ENCODE measurements around the gene PPA1. TPM values are rescaled to one million over a fixed set of nuclear protein-coding genes. Genes with fewer than 3 reads are reported as not detected.
"Not testable (repeated sequence)": the region's sequence is repeated elsewhere in the genome, so short reads cannot be mapped to it uniquely, and the experiment has no call there.

Gene PPA1
- total RNA-seq, 1 experiment from 2014 or later: 199 TPM

GRCh38 chr10:70265032-70265689, 31.9 kb upstream of the PPA1 start:
- Histone ChIP-seq H3K4me3 (no peak overlapping the region), H3K27me3 (replicated peaks) (no peaks in the 10 kb centered on the region), H3K9me3 (replicated peaks) (no peaks in the 10 kb centered on the region; the same call in 1 of the 2 replicates), H3K36me3 (no peaks in the 10 kb centered on the region), H3K4me1 (replicated peaks) (peaks cover 20% of the 10 kb centered on the region), H3K27ac (no peak overlapping the region)
- DNase-seq (ENCODE audit: low read depth in 1 of 2, low spot score in 2 of 2): no peak

GRCh38 chr10:70260734-70261133, 27.5 kb upstream of the PPA1 start:
- Histone ChIP-seq H3K4me1 (replicated peaks) (peaks cover 16% of the 10 kb centered on the region), H3K36me3 (no peaks in the 10 kb centered on the region), H3K9me3 (replicated peaks) (no peaks in the 10 kb centered on the region), H3K27ac (no peak overlapping the region), H3K27me3 (replicated peaks) (no peaks in the 10 kb centered on the region), H3K4me3 (no peak overlapping the region)
- no peak for DNase-seq (ENCODE audit: low read depth in 1 of 2, low spot score in 2 of 2)

- no peak overlapping the region for H3K4me3 ChIP-seq
- H3K9me3 ChIP-seq (replicated peaks): no peaks in the 10 kb centered on the region
- no peaks in the 10 kb centered on the region for H3K27me3 ChIP-seq (replicated peaks)
- peaks cover 21% of the 10 kb centered on the region for H3K4me1 ChIP-seq (replicated peaks)
- no peaks in the 10 kb centered on the region for H3K36me3 ChIP-seq
- no peak overlapping the region for H3K27ac ChIP-seq
- no peak for DNase-seq (ENCODE audit: low read depth in 1 of 2, low spot score in 2 of 2)
Observed at GRCh38 chr10:70260259-70260658, 27.0 kb upstream of the PPA1 start.

- no peaks in the 10 kb centered on the region for H3K27me3 ChIP-seq (replicated peaks)
- H3K9me3 ChIP-seq (replicated peaks): no peaks in the 10 kb centered on the region
- peaks cover 21% of the 10 kb centered on the region for H3K4me1 ChIP-seq (replicated peaks)
- no peaks in the 10 kb centered on the region for H3K36me3 ChIP-seq
- H3K4me3 ChIP-seq: no peak overlapping the region
- no peak for DNase-seq (ENCODE audit: low read depth in 1 of 2, low spot score in 2 of 2)
- no peak overlapping the region for H3K27ac ChIP-seq
Observed at GRCh38 chr10:70258216-70258615, 25.0 kb upstream of the PPA1 start.

- H3K4me1 ChIP-seq (replicated peaks): peaks cover 20% of the 10 kb centered on the region
- H3K27me3 ChIP-seq (replicated peaks); DNase-seq (ENCODE audit: low read depth in 1 of 2, low spot score in 2 of 2); H3K9me3 ChIP-seq (replicated peaks); H3K36me3 ChIP-seq; H3K27ac ChIP-seq; H3K4me3 ChIP-seq: not testable (repeated sequence)
Observed at GRCh38 chr10:70257816-70258215, 24.6 kb upstream of the PPA1 start.

GRCh38 chr10:70256463-70256862, 23.2 kb upstream of the PPA1 start:
- Histone ChIP-seq H3K36me3 (no peaks in the 10 kb centered on the region), H3K4me3 (no peak overlapping the region), H3K9me3 (replicated peaks) (no peaks in the 10 kb centered on the region), H3K27me3 (replicated peaks) (no peaks in the 10 kb centered on the region), H3K27ac (no peak overlapping the region), H3K4me1 (replicated peaks) (peaks cover 20% of the 10 kb centered on the region)
- no peak for DNase-seq (ENCODE audit: low read depth in 1 of 2, low spot score in 2 of 2)

GRCh38 chr10:70255329-70256299, 22.4 kb upstream of the PPA1 start:
- no peaks in the 10 kb centered on the region for H3K27me3 ChIP-seq (replicated peaks)
- peak; percentile 55 to 58 for DNase-seq (ENCODE audit: low read depth in 1 of 2, low spot score in 2 of 2)
- H3K4me1 ChIP-seq (replicated peaks): peaks cover 20% of the 10 kb centered on the region
- no peaks in the 10 kb centered on the region for H3K36me3 ChIP-seq
- no peak overlapping the region for H3K4me3 ChIP-seq
- H3K9me3 ChIP-seq (replicated peaks): no peaks in the 10 kb centered on the region
- H3K27ac ChIP-seq: no peak overlapping the region

GRCh38 chr10:70254778-70255328, 21.6 kb upstream of the PPA1 start:
- H3K27ac ChIP-seq: no peak overlapping the region
- no peaks in the 10 kb centered on the region for H3K27me3 ChIP-seq (replicated peaks)
- H3K9me3 ChIP-seq (replicated peaks): 0 out of 2 replicates have a peak, but pooled peaks cover 3% of the 10 kb centered on the region
- H3K4me1 ChIP-seq (replicated peaks): peaks cover 20% of the 10 kb centered on the region
- no peaks in the 10 kb centered on the region for H3K36me3 ChIP-seq
- H3K4me3 ChIP-seq: no peak overlapping the region
- no peak for DNase-seq (ENCODE audit: low read depth in 1 of 2, low spot score in 2 of 2)

- DNase-seq (ENCODE audit: low read depth in 1 of 2, low spot score in 2 of 2): no peak
- H3K27me3 ChIP-seq (replicated peaks): no peaks in the 10 kb centered on the region
- no peaks in the 10 kb centered on the region for H3K36me3 ChIP-seq
- H3K4me1 ChIP-seq (replicated peaks): peaks cover 20% of the 10 kb centered on the region
- H3K27ac ChIP-seq: no peak overlapping the region
- H3K4me3 ChIP-seq: no peak overlapping the region
- H3K9me3 ChIP-seq (replicated peaks): 0 out of 2 replicates have a peak, but pooled peaks cover 3% of the 10 kb centered on the region
Observed at GRCh38 chr10:70253878-70254765, 20.9 kb upstream of the PPA1 start.

DNA sequence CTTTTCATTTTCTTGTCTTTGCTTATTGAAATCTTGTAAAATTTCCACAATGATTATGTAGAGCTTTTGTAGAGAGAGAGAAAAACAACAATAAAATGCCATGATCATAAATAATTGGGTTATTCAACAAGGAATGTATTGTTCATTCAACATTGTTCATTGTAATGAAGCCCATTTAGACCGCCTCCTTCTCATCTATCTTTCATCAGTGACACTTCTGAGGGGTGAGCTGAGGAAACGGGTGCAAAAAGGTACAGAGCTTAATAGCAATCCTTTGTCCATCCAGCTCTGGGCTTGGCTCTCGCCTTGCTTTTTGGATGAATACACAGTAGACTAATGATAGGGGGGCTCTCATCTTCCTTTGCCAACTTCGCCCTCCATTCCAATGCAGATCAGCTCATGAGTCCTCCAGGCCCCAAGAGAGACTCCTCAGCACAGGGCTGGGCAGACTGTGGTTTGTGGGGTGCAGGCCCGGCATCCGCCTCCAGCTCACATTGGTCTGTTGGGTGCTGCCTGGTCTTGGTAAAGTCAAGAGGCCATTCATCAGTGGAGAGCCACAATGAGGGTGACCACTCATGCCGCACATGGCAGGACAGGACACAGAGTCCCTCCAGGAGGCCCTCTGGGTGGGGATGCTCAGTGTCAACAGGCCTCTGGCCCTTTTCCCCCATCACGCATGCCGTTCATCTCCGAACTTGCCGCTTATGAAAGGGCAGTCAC, 17.9 kb upstream of the PPA1 start:
- Histone ChIP-seq H3K27ac (no peak overlapping the region), H3K4me1 (replicated peaks) (peaks cover 14% of the 10 kb centered on the region), H3K36me3 (no peaks in the 10 kb centered on the region), H3K4me3 (no peak overlapping the region), H3K9me3 (replicated peaks) (0 out of 2 replicates have a peak, but pooled peaks cover 3% of the 10 kb centered on the region), H3K27me3 (replicated peaks) (peaks cover 6% of the 10 kb centered on the region)
- DNase-seq (ENCODE audit: low read depth in 1 of 2, low spot score in 2 of 2): no peak

GRCh38 chr10:70247360-70247759, 14.1 kb upstream of the PPA1 start:
- Histone ChIP-seq H3K27me3 (replicated peaks) (peaks cover 19% of the 10 kb centered on the region), H3K36me3 (no peaks in the 10 kb centered on the region), H3K9me3 (replicated peaks) (0 out of 2 replicates have a peak, but pooled peaks cover 3% of the 10 kb centered on the region), H3K27ac (no peak overlapping the region), H3K4me1 (replicated peaks) (no peaks in the 10 kb centered on the region), H3K4me3 (no peak overlapping the region)
- no peak for DNase-seq (ENCODE audit: low read depth in 1 of 2, low spot score in 2 of 2)

GRCh38 chr10:70241081-70241480, 7.9 kb upstream of the PPA1 start:
- Histone ChIP-seq H3K27me3 (replicated peaks) (peaks cover 13% of the 10 kb centered on the region), H3K27ac (no peak overlapping the region), H3K4me3 (no peak overlapping the region), H3K36me3 (no peaks in the 10 kb centered on the region), H3K4me1 (replicated peaks) (no peaks in the 10 kb centered on the region), H3K9me3 (replicated peaks) (no peaks in the 10 kb centered on the region)
- DNase-seq (ENCODE audit: low read depth in 1 of 2, low spot score in 2 of 2): no peak

- H3K27me3 ChIP-seq (replicated peaks): peaks cover 13% of the 10 kb centered on the region
- not testable (repeated sequence) for H3K4me1 ChIP-seq (replicated peaks); H3K4me3 ChIP-seq; H3K9me3 ChIP-seq (replicated peaks); H3K36me3 ChIP-seq; H3K27ac ChIP-seq; DNase-seq (ENCODE audit: low read depth in 1 of 2, low spot score in 2 of 2)
Observed at GRCh38 chr10:70239986-70240385, 6.8 kb upstream of the PPA1 start.
